A673 (cell line): ENCODE data around the gene NAPSA.
"Not testable (repeated sequence)": the region's sequence is repeated elsewhere in the genome, so short reads cannot be mapped to it uniquely, and the experiment has no call there.

ENCODE experiments used
- EZH2 ChIP-seq: fragments of 200-600 bp; sonication (generic); IDR thresholded peaks from 2 replicates; pipeline ENCODE4 v1.6.1; 2017; ENCODE audit warnings: borderline replicate concordance, low read depth, mild to moderate bottlenecking, mixed read lengths, antibody characterized with exemption, low read length; ENCODE audit not compliant: poor library complexity, severe bottlenecking
- TF ChIP-seq, protein P1 (sequence below): fragments of 300-800, 200-600 bp; sonication (generic); conservative IDR thresholded peaks from 2 replicates; pipeline ENCODE4 v1.5.1; 2017; ENCODE audit warnings: low read depth, mild to moderate bottlenecking, antibody characterized with exemption, low read length, moderate library complexity, mixed read lengths

DNA sequence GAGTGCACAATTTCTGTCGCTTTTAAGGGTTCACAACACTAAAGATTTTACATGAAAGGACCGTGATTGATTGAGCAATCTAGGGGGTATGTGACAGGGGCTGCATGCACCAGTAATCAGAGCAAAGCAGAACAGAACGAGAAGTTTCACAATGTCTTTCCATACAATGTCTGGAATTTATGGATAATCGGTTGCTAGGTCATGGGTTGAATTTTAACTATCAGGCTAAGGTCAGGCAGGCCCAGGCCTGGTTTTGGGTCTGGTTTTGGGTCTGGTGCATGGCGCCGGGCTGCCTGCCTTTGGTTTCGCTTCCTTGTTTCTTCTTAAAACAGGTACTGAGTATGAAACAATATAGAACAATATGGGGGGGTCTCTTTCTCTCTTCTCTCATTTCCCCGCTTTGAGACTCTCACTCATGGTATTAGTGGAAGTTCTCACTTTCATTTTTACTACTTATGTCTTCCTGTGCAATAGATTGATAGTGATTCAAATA is 18.3 kb downstream of the NAPSA start:
- TF ChIP-seq, protein P1, sequence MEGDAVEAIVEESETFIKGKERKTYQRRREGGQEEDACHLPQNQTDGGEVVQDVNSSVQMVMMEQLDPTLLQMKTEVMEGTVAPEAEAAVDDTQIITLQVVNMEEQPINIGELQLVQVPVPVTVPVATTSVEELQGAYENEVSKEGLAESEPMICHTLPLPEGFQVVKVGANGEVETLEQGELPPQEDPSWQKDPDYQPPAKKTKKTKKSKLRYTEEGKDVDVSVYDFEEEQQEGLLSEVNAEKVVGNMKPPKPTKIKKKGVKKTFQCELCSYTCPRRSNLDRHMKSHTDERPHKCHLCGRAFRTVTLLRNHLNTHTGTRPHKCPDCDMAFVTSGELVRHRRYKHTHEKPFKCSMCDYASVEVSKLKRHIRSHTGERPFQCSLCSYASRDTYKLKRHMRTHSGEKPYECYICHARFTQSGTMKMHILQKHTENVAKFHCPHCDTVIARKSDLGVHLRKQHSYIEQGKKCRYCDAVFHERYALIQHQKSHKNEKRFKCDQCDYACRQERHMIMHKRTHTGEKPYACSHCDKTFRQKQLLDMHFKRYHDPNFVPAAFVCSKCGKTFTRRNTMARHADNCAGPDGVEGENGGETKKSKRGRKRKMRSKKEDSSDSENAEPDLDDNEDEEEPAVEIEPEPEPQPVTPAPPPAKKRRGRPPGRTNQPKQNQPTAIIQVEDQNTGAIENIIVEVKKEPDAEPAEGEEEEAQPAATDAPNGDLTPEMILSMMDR = not testable (repeated sequence)
- TF ChIP-seq EZH2 = not testable (repeated sequence)
